Measurements from ENCODE around the gene GPX2.

GPX2 gene

DNA sequence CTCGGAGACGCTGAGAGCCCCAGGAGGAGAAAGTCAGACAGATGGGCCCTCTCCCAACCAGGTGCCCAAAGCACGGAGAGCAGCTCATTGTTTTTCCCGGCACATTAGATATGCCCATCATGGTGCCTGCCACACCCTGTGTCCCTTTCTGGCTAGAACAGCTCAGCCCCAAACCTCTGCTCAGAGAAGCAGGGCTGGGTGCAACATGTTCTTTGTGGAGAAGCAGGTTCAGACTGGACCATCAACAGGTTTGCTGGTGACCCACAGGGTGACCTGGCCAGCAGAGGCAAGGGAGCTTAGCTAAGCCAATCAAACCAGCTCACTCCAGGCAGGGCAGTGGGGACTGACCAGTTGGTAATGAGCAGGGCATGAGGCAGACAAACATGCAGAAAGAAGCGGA, 16.2 kb upstream of the GPX2 start:
- no peak for DNase-seq (ENCODE audit: low read depth)

DNA sequence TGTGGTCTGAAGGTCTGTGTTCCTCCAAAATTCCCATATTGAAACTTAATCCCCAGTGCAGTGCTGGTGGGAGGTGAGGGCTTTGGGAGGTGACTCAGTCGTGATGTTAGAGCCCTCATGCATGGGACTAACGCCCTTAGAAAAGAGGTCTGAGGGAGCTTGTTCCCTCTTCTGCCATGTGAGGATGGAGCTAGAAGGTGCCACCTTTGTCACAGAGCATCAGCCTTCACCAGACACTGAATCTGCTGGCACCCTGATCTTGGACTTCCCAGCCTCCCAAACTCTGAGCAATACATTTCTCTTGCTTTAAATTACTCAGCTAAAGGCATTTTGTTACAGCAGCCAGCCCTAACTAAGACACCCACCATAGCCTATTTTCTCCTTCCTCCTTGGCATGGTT, 15.7 kb upstream of the GPX2 start:
- no peak for DNase-seq (ENCODE audit: low read depth)

DNA sequence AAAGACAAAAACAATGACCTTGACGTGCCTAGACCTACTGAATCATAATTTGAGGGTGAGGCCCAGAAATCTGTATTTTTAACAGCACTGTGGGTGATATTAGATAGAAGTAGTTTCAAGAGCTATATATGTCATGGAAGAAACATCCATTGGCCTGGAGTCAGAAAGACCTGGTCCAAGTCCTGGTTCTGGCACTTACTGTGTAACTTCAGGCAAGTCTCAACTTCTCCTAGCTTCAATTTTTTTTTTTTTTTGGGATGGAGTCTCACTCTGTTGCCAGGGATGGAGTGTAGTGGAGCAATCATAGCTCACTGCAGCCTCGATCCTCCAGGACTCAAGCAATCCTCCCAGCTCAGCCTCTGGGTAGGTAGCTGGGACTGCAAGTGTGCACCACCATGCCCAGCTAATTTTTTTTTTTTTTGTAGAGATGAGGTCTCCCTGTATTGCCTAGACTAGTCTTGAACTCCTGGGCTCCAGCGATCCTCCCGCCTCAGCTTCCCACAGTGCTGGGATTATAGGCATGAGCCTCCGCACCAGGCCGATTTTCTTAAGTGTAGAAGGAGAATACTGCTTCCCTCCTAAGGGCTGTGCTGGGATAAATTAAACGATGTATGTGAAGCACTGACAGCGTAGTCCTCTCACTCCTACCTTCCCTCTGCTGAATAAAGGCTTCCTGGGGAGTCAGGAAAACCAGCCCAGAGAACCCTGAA, 14.3 kb upstream of the GPX2 start:
- DNase-seq (ENCODE audit: low read depth) = no peak

DNA sequence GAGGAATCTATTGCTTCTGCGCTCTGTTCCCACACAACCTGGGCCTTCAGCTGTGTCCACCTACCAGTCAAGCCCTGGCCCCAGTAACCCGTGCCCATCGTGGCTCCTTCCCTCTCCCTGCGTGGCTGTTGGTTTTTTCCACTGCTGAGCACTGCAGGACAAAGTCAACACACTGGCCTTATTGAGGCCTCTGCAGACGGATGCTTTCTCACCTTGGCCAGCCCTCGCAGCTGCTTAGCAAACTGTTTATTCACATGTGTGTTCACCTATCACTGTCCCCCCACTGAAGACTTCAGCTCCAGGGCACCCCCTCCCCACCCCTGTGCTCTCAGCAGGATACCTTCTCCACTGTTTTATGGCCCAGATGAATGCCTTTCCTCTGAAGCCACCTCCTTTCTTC, 12.8 kb upstream of the GPX2 start:
- DNase-seq (ENCODE audit: low read depth) = no peak

DNA sequence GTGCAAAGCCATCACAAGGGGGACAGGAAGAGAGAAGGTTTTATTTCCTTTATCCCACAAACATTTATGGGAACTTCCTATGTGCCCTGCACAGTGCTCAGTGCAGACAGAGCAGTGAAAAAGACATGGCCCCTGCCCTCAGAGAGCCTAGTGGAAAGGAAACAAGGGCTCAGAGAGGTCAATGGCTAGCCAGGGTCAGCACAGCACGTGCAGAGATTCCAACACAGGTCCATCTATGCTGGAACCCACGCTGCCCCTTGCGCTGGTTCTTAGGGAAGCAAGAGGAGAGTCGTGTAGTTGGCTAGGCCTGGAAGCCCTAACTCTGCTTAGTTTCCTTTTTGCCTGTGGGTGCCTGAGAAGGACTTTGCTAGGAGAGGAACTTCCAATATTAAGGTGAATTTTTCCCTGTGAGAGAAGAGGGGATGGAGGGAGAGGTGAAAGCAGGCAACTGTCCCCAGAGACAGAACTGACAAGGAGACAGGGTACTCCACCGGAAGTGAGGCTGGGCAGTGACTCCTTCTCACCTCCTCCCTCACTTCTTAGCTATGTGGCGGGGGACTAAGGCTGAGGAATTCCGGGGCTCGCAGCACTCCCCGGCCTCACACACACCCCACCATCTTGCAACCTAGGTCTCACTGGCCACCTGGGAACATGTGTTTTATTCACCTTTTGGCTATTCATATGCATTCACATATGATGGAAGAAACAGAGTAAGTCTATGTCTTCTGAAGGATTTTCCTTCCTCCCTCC, 12.1 kb upstream of the GPX2 start:
- DNase-seq (ENCODE audit: low read depth) = no peak

DNA sequence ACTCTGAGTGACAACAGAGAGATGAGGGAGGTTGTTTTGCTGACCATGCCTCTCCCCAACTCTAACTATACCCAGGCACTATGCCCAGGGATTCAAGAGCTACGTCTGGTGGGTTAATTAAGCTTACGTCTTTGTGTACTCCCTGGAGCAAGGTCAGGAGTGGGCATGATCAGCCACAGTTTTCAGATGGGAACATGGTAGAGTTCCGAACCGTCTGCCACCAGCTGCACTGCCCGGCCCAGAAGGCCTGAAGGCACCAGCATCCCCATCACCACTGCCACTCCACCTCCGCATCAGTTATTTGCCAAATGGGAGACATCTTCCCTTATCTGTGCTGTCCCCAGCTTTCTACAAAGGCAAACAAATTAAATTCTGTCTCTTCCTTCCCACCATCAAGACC, 11.1 kb upstream of the GPX2 start:
- no peak for DNase-seq (ENCODE audit: low read depth)

DNA sequence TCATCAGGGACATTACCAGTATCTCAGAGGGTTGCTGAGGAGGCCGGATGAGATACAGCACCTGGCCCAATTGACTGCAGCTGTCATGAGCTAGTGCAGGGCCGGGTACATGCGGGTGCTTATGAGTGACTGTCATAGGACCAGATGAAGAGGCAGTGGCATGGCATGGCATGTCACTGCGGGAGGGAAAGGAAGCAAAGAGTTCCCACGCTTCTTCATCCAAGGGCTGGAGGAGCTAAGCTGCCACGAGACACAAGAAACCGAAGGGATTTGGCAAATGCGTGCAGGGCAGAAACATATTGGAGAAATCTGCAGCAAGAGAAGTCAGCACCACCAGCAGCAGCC, 10.7 kb upstream of the GPX2 start:
- no peak for DNase-seq (ENCODE audit: low read depth)

DNA sequence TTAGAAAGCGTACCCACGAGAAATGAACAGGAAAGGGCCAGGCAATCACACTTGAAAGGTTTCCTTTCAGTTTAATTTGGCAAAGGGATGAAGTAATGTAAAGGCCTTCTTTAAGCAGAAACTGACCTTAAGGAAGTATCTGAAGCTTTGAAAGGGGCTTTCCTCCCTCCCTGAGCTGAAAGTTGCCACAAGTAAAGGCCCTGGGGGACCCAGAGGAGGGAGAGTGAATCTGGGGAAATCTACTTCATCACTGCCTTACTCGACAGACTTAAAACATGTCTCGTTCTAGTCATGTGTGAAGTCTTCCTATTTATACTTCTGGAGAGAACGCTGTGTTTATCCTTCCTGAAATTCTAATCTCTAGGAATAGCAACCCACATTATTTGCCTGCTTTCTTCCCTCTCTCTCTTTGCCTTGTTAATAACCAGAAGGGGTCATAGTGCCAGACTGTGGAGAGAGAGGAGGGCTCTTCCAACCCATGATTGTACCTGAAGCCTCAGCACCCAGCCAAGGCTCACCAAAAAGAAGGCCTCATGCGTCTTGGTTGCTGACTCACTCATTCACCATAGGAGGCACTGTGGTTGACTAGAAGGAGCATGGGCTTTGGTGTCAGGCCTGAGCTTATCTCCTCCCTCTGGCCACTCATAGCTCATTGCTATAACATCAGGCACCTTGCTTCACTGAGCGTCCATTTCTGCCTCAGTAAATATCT, 10.2 kb upstream of the GPX2 start:
- DNase-seq (ENCODE audit: low read depth) = no peak

DNA sequence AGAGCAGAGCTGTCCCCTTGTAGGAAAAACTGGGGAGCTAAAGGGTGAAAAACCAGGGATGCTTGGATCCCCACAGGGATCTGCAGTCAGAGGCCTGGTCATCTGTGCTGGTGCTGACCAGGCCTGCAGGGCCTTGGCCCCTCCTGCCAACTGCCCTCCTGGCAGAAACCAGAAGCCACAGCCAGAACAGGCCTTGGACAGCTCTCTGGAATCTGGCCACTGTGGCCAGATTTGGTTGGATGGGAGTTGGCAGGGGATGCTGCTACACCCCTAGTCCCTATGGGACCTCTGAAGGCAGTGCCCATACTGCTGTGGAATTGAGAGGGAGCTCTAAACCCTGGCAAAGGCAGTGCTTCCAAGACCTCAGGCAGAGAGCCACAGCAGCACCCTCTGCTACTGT, 9.2 kb upstream of the GPX2 start:
- no peak for DNase-seq (ENCODE audit: low read depth)

DNA sequence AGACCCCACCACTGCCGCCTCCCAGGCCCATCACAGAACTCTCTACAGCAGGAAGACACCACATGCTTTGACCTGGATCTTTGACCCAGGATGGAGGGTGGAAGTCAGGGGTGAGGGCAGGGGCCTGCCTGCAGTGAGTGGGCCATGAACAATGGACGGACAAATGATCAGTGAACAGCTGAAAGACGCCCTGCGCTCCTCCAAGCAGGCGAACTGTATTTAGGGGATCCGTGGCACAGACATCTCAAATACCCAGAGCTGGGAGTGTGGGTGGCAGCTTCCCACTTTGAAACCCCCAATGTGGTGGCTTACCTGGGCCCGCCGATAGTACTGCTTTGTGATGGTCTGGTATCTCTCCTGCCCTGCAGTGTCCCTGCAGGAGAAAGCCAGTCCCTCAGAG, 8.7 kb upstream of the GPX2 start:
- no peak for DNase-seq (ENCODE audit: low read depth)

DNA sequence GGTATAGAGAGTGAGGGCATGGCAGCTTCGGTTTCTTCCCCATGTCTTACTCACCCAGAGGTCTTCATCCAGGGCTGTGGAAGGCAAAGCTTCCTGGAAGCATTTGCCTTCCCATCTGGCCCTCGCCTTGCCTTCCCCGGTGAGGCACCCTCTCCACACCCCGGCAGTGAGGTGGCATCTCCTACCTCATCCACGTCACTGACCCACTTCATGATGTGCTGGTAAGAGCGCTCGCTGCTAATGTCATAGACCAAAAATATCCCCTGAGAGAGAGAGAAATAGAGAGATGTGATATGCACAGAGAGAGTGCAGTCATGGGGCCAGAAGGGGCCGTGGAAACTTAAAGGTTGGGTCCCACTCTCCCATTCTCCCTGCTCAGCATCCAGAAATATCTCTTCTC, 8.3 kb upstream of the GPX2 start:
- DNase-seq (ENCODE audit: low read depth) = no peak

DNA sequence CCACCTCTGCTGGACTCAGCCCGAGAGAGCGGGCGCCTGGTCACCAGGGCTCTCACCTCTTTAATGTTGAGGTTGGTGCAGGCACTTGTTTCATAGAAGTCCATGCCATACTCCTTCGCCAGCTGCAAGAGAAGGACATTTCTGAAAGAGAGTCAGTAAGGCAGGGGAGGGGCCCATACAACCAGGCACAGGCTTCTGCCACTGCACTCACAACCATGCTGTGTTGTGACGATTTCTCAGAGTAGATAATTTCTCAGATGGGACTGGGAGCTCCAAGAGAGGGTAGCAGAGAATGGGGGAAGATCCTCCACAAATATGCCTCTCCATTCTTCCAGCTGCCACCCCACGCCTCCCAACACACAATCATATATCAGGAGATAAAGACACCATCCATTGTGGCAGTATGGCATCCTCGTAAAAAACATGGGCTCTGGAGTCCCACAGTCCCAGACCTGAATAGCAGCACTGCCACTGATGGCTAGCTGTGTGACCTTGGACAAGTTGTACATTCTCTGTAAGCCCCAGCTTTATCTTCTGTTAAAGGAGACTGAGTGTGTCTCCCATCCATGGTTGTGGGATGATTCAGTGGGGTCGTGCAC, 6.2 kb upstream of the GPX2 start:
- no peak for DNase-seq (ENCODE audit: low read depth)

DNA sequence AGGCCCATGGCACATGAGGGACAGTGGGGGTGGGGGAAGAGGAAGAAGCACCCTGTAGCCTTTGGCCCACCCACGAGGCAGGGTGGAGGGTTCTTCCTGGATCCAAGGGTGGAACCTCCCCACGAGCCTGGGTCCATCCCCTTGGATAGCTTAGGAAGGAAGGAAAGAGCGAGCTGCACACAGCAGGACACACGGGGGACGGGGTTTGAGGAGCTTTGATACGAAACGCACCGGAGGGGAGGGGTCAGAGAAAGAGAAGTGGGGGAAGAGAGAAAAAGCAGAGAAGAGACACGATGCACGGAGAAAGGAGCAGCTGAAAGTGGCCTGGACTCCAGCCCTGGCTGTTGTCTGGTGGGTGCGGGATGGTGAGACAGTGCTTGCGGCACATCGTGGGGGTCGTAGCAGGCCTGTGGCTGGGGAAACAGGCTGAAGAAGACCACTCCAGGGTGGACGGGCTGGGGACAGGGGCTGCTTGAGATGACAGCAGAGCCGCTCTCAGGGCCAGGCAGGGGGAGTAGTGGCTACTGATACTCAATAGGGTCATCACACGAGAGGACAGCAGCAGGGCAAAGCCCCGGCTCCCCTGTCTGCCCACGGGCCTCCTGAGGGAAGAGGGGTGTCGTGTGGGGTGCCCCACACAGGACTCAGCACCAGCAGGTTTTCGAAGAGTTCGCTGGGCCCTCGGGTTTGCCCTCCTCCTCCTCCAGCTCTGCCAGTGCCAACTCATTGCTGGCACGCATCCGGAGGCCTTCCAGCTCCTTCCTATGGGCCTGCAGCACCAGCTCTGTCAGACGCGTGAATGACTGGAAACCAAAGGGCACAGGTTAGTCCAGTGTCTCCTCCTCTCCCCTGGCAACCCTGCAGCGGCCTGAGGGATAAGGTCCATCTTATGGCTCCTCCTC, 5.4 kb upstream of the GPX2 start:
- DNase-seq (ENCODE audit: low read depth) = no peak

DNA sequence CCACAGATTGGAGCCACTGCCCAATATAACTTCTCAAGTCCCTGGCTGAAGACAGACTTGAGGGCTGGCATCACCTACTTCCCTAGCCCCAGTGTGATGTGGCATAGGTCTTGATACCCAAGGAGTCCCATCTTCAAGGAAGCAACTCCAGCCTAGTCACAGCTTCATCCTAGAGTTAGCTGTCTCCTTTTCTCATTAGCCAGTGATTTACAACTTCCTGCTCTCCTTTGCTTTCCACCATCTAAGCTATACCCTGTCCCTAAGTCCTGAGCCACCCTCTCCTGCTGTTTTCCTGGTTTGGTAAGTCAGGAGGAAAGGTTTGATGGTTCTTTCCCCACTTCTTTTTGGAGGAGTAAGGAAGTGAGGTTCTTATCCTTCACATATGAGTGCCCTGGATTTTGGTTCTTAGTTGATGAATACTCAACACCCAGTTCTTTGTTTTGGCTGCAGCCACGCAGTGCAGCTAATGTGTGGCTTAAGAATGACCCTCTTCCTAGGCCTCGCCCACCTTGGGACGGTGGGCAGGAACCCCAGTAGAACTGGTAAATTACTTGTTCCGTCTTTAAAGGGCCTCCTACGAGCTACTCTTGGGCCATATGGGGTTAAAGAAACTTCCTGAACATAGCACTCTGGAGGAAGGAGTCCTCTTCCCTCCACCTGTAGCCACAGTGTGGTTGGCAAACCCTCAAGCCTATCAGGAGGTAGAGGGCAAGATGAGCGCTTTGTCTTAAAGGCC, 3.9 kb upstream of the GPX2 start:
- no peak for DNase-seq (ENCODE audit: low read depth)

DNA sequence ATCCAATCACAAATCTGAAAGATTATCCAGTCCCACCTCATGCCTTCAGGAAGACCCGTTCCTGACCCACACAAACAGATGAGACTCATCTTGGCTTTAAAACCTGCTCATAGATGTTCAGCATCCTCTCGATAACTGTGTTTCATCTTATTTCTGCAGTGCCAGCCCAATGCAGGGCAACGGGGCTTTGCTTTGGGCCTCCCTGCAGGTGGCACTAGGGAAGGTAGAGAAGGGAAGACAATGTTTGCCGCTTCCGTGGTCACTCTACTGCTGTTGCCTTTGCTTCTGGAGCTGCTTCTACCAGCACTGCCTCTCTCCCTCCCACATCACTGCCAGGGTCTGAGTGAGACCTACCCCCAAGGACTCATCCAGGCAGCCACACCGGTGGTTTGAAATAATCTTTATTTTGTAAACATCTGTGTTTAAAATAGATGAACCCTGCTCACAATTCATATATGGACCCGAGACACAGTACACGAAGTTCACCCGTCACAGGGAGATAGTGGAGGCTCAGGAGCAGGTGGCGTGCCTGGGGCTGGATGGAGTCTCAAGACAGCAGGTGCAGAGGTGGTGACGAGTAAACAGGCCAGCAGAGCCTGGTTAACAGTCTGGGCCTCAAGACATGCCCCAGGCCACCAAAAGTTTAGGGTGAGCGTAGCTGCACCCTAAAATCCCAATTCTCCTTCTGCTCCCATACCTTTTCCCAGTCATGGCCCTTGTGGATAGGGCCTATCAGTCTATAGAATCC, 3.1 kb upstream of the GPX2 start:
- no peak for DNase-seq (ENCODE audit: low read depth)

DNA sequence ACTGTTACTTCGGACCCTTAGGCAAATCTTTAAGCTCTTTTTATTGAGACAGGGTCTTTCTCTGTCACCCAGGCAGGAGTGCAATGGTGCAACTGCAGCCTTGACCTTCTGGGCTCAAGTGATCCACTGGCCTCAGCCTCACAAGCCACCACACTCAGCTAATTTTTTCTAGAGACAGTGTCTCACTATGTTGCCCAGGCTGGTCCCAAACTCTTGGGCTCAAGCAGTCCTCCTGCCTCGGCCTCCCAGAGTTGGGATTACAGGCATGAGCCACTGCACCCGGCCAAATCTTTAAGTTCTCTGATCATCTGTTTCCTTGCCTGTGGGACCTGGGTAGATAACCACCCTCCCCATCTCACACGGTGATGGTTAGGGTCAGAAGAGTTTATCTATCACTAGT, 2.3 kb upstream of the GPX2 start:
- no peak for DNase-seq (ENCODE audit: low read depth)

DNA sequence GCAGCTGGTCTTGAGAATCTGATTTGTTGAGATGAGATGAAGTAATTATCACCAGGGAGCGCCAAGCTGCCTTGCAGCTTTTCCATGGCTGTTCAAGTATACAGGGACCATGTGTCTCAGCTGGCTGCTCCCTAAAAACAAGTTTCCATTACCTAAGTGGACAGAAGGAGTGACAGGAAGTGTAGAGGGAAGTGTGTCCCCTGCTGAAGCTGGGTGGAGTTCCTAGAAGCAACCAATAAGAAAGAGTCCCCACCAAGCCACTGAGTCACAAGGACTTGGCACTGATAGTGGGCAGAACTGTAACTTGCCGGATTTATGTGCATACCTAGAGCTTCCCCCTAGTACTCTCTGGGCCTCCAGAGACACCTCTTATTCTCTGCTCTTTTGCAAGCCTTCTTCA, 1.5 kb upstream of the GPX2 start:
- DNase-seq (ENCODE audit: low read depth) = no peak

DNA sequence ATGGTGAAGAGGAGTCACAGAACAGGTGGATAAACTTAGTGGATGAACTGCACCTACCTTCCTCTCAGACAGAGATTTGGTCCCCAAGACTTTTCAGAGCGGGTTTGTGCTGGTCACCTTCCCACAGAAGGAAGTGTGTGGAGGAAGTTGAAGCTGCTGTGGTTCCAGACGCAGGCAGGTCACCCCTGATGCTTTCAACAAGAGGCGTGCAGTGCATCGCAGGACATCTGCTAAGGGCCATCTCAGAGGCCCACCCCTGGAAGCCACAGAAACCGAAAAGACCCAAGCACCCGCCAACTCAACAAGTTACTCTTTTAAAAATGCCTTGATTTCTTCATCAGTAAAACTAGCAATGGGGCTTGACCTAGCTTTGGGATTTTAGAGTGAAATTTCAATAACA, 1.0 kb upstream of the GPX2 start:
- DNase-seq (ENCODE audit: low read depth) = no peak

DNA sequence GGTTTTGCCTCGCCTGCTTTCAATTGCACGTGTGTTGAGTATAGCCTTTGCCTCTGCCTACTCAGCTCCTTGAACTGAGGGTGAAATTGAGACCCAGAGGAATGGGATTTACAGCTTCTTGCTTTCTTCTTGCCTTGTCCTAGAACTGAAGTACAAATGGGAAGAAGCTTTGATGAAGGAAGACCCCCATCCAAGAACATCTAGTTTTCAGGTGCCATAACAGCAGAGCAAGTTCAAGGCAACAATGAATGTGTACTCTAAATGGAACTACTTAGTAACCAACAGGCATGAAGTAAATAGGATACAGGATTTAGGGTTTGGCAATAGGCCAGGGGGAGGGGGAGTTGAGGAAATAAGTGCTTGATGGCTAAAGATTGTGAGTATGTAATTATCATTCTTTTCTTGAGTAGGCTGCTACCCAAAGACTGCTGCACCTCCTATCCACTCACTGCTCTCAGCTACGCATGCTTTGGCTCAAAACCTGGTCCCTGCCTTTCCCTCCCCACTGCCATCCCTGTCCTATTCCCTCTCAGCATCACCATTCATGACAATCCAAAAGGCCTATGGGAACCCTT, 2.1 kb downstream of the GPX2 start:
- no peak for DNase-seq (ENCODE audit: low read depth)

DNA sequence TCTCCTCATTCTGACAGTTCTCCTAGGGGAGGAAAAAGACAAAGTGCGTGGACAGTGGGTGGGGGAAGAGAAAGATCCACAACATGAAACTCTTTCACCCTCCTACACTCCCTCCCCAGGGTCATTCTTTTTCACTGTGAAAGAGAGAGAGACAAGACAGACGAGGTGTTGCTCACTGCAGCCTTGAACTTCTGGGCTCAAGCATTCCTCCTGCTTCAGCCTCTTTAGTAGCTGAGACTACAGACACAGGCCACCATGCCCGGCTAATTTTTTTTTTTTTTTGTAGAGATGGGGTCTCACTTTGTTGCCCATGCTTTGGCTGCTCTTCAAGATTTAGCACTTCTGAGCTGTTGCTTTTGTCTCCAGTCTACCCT, 2.7 kb downstream of the GPX2 start:
- DNase-seq (ENCODE audit: low read depth) = no peak
